T-helper 17 cell (primary cell): Measurements from ENCODE around the gene NFATC1. TPM values are rescaled to one million over a fixed set of nuclear protein-coding genes. Genes with fewer than 3 reads are reported as not detected.

ENCODE experiments used
- ATAC-seq: fragments of 150-1000 bp; cut with Tn5 transposase; 2 replicates; pipeline ENCODE4 v1.10.0; 2021; ENCODE audit warnings: mild to moderate bottlenecking, moderate library complexity
- DNase-seq, 3 donors: peaks; one replicate each; pipeline versions ENCODE4 v3.0.0 to v3.0.0-alpha.2; 2020 to 2021
- H3K9me3 ChIP-seq: one replicate; pipeline ENCODE4 v1.7.0; 2013; ENCODE audit warnings: low read length, mild to moderate bottlenecking; ENCODE audit not compliant: control insufficient read depth, poor library complexity, severe bottlenecking
- H3K27ac Mint-ChIP-seq: one replicate; pipeline ENCODE4 v1.8.0; 2022; ENCODE audit warnings: mild to moderate bottlenecking, moderate library complexity, mixed read lengths
- H3K27me3 Mint-ChIP-seq: one replicate; pipeline ENCODE4 v1.8.0; 2022; ENCODE audit warnings: mixed read lengths
- H3K36me3 Mint-ChIP-seq: one replicate; pipeline ENCODE4 v1.8.0; 2022; ENCODE audit warnings: low read depth, mixed read lengths
- H3K4me1 Mint-ChIP-seq: one replicate; pipeline ENCODE4 v1.8.0; 2022; ENCODE audit warnings: mild to moderate bottlenecking, mixed read lengths
- H3K4me3 Mint-ChIP-seq: one replicate; pipeline ENCODE4 v1.8.0; 2022; ENCODE audit warnings: mild to moderate bottlenecking, moderate library complexity, mixed read lengths
- total RNA-seq, 4 donors: library from RNA in 2 of 4; stranded (reverse) in 2 of 4; gene quantifications; one replicate each; pipeline ENCODE4 v1.2.3 and lab custom pipeline; 2022 to 2026

The NFATC1 gene
- total RNA-seq, 2 donors from 2014 or later, result 73.4 to 77.8 TPM

DNA sequence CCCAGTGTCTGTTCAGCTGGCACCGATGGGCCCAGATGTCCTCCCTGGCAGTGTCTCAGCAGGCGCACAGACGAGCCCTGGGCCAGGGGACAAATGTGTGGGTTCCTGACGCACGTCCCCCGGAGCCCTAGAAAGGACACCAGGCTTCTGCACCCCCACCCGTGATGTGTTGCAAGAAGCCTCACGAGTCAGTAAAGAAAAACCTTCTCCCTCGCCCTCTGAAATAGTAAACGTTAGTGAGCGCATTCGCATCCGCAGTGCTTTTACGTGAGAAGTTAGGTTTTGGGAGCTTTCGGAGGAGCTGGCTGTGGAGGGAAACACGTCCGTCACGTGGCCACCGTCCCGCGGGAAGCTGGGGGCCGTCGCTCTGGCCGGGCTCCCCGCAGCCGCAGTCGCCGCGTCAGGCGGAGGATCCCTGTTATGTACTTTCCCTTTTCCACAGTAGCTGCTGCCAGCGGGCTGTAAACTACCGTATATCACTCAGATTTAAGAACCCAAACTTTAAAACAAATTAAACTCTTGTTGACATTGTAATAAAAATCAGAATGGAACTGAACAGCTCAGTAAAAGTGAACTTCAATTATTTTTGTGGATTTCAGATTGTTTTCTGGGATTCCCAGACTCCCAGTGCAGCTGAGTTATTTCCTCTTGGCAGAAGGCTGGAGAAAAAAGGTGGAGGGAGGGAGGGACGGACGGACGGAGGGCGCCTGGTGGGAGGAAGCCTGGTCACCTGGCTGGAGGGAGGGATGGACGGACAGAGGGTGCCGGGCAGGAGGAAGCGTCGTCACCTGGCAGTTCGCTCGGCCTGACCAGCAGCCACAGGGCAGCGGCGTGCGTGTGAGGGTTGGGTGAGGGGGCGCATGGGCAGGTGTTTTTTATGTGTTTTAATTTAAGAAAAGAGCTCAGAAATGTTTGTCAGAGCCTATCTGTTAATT, 112.1 kb downstream of the NFATC1 start:
- Mint-ChIP-seq H3K4me1 (peaks cover 32% of the 10 kb centered on the region), H3K4me3 (peak overlapping the region; percentile 82), H3K27me3 (no peaks in the 10 kb centered on the region), H3K27ac (peak overlapping the region; percentile 68), H3K36me3 (peaks cover 4% of the 10 kb centered on the region)
- DNase-seq (peak in 2 of 3 donors; percentile 7 to 11), ATAC-seq (peak; percentile 31)
- no peaks in the 10 kb centered on the region for H3K9me3 ChIP-seq

DNA sequence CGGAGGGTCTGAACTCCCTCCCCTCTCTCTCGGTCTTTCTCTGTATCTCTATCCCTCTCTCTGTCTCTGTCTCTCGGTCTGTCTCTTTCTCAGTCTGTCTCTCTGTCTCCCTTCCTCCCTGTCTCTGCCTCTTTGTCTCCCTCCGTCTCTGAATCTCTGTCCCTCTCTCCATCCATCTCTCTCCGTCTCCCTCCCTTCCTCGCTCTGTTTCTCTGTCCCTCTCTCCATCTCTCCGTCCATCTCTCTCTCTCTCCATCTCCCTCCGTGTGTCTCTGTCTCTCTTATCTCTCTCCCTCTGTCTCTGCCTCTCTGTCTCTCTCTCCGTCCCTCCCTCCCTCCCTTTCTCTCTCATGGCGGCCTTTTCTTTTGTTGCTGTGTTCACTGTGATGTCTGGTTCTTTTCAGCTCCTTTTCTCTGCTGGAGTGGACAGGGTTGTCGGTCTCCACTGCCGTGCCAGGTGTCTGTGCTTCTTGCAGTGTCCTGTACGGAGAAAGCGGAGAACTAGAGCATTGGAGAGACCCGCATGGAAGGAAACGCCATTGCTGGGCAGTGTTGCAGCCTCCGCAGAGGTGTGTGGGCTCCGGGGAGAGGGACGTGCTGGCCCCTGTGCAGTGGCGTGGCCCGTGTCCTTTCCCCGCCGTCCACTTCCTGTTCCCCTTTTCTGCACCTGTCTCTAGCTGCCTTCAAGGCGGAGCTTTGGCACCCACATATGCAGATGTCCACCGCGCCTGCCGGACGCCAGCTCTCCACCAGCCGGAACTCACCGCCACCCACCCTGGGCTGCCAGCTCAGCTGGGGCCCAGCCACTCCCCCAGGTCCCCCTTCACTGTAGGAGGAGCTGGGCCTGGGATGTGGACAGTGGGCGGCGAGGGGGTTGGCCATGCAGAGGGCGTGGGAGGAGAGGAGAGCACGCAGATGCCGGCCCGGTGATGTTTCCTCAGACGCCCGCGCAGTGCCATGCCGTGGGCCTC, 113.1 kb downstream of the NFATC1 start:
- Mint-ChIP-seq H3K4me3 (peak overlapping the region; percentile 82), H3K4me1 (peaks cover 25% of the 10 kb centered on the region), H3K27ac (peak overlapping the region; percentile 24), H3K36me3 (peaks cover 4% of the 10 kb centered on the region), H3K27me3 (no peaks in the 10 kb centered on the region)
- DNase-seq (peak in 1 of 3 donors; percentile 7), ATAC-seq (peak; percentile 12)
- H3K9me3 ChIP-seq, result no peaks in the 10 kb centered on the region

DNA sequence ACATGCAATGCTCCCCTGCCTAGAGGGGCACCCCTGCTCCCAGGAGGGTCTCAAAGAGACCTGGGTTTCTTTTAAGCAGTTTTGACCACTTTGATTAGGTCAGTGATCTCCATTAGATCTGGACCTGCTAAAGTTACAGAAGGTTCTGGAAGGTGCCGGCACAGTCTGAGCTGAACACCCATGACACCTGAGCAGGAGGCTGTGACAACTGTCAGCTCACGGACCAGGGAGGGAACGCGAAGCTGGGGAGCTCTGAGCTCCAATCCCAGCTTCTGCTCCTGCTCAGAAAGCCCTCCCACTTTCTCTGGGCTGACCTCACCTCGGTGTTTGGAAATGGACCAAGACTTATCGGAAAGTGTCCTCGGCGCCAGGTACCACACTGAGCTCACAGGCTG, 113.8 kb downstream of the NFATC1 start:
- H3K4me3 Mint-ChIP-seq, result no peak overlapping the region
- H3K27ac Mint-ChIP-seq, result no peak overlapping the region

DNA sequence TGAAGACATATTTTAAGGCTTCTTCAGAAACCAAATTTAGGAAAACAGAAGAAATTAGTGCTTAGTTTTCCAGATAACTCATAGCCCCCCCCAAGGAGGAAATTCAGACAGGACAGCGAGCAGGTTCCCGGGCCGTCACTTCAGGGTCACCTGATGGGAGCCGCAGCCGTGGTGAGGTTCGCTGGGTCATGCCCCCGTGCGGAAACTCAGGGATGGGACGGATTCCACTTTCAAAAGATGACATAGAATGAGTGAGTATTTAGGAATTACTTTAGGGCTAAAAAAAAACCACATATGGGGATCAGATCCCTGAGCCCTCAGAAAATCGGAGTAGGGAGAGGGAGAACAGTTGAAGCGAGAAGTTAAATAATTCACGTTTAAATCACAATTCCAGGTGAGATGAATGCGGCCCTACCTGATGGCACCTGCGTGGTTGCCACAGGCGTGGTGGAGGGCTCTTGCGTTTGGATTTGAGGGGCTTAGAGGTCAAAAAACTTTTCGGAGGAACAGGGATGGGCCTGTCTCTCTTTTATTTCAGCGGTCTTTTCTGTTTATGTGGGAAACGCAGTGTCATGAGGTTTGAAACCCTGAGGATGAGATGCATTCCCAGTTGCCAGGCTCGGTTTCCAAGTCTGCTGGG, 114.4 kb downstream of the NFATC1 start:
- DNase-seq, result no peak

More for the DNA sequence above, 113.8 kb downstream of the NFATC1 start:
- H3K9me3 ChIP-seq, result no peaks in the 10 kb centered on the region
- H3K36me3 Mint-ChIP-seq, result peaks cover 4% of the 10 kb centered on the region
- DNase-seq, result no peak
- no peaks in the 10 kb centered on the region for H3K27me3 Mint-ChIP-seq
- no peak for ATAC-seq
- H3K4me1 Mint-ChIP-seq, result peaks cover 18% of the 10 kb centered on the region

DNA sequence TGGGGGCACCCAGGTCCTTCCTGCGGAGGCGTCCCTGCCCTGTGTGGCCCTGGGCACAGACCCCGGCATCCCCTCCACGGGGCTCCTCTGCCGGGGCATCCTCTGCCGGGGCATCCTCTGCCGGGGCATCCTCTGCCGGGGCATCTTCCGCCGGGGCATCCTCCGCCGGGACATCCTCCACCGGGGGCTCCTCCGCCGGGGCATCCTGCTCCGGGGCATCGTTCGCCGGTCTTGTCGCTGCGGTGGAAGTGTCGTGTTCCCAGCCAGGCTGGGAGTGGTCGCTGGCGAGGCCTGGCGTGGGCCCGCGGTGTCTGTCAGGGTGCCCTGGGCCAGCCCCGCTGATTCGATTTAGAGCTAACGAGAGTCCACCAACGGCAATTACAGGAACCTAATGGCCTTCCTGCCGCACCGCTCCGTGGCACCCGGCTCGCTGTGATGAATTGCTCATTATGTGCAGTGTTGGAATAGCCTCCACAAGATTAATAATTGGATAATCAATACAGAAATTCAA, 115.1 kb downstream of the NFATC1 start:
- ATAC-seq (no peak), DNase-seq (peak in 1 of 3 donors; percentile 6)
- Mint-ChIP-seq H3K27me3 (no peaks in the 10 kb centered on the region), H3K4me3 (no peak overlapping the region), H3K36me3 (peaks cover 4% of the 10 kb centered on the region), H3K27ac (no peak overlapping the region), H3K4me1 (peaks cover 17% of the 10 kb centered on the region)
- no peaks in the 10 kb centered on the region for H3K9me3 ChIP-seq

More for the DNA sequence above, 114.4 kb downstream of the NFATC1 start:
- ATAC-seq, result no peak
- H3K36me3 Mint-ChIP-seq, result peaks cover 4% of the 10 kb centered on the region
- peaks cover 17% of the 10 kb centered on the region for H3K4me1 Mint-ChIP-seq
- no peak overlapping the region for H3K27ac Mint-ChIP-seq
- H3K27me3 Mint-ChIP-seq, result no peaks in the 10 kb centered on the region
- H3K9me3 ChIP-seq, result no peaks in the 10 kb centered on the region
- H3K4me3 Mint-ChIP-seq, result no peak overlapping the region

DNA sequence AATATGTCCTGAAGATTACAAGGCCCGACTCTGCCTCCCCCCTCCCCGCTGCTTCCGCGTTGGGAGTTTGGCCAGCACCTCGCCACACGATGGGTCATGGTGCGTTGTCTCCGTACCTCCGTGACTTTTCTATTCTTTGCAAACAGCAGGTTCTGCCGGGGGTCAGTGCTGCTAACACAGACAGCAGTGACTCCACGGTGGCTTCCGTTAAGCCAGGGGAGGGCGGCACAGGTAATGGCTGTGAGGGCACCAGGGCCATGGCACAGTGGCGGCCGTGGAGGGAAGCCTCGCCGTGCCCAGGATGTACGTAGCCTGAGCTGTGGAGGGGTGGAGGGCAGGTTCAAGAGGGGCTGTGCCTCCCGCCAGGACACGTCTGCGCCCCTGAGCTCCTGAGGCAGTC, 115.5 kb downstream of the NFATC1 start:
- peaks cover 4% of the 10 kb centered on the region for H3K36me3 Mint-ChIP-seq
- no peaks in the 10 kb centered on the region for H3K9me3 ChIP-seq
- ATAC-seq (no peak), DNase-seq (peak in 1 of 3 donors; percentile 2)
- no peak overlapping the region for H3K4me3 Mint-ChIP-seq
- H3K27ac Mint-ChIP-seq, result no peak overlapping the region
- H3K27me3 Mint-ChIP-seq, result no peaks in the 10 kb centered on the region
- peaks cover 14% of the 10 kb centered on the region for H3K4me1 Mint-ChIP-seq

DNA sequence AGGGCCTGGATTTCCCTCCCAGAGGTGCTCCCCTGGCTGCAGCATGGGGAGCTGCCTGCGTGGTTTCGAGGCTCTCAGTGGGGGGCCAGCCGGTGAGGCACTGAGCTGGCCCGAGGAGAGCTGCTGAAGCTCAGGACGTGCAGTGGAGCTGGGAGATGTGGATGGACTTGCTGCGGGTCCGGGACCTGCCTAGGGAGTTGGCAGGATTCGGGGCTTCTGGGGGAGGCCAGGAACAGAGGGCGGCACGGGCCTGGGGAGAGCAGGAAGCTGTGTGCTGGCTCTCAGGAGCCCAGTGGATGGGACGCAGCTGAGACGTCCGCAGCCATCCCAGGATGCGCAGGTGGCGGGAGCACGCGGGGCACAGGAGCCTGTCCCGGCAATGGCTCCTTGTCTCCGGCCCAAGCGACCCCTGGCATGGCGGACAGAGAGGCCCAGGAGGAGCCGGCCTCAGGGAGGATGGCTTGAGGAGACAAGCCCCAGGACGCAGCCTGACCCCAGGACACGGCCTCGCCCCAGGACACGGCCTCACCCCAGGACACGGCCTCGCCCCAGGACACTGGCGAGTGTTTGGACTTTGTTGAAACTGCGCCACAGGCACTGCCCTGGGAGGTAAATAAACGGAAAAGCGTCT, 116.1 kb downstream of the NFATC1 start:
- no peaks in the 10 kb centered on the region for H3K27me3 Mint-ChIP-seq
- ATAC-seq (no peak), DNase-seq (peak in 1 of 3 donors; percentile 5)
- H3K9me3 ChIP-seq, result no peaks in the 10 kb centered on the region
- no peak overlapping the region for H3K4me3 Mint-ChIP-seq
- no peak overlapping the region for H3K27ac Mint-ChIP-seq
- H3K36me3 Mint-ChIP-seq, result peaks cover 4% of the 10 kb centered on the region
- H3K4me1 Mint-ChIP-seq, result peaks cover 12% of the 10 kb centered on the region

DNA sequence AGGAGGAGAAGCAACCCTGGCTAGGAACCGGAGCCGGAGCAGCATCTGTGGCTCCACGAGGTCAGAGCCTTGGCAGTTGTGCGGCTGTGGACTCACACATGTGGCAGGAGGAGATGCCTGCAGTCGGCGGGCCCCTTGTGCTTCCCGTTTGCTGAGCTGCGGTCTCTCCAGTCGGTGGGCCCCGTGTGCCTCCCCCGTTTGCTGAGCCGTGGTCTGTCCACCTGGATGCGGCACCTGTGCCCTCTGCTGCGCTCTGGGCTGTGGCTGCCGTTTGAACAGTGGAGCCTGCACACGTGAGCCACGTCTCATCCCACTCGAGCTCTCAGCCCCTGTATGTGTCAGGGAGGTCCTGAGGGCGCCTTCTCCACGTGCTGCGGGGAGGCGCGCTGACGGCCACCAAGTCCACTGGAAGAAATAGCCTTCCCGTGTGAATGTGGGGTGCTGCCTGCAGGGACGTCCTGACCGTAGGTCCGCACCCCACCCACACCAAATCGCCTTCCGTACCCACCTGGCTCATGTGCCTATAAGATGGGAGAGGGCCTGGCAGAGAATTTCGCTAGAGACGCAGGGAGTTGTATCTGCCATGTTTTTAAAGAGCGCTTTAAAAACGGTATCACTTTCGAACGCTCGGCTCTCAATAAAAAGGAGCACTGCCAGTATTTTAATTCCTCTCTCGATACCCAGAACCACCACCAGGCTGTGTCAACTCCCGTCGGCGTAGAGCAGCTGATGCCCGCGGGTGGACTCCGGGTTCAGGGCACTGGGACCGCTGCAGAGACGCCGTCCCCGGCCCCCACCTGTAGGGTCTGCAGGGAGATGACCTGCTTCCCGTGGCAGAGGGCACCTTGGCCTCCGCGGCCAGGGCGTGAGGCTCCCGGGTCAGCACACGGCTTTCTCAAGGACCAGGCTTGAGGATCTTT, 117.0 kb downstream of the NFATC1 start:
- Mint-ChIP-seq H3K27me3 (no peaks in the 10 kb centered on the region), H3K4me1 (peaks cover 17% of the 10 kb centered on the region), H3K4me3 (no peak overlapping the region), H3K36me3 (peaks cover 4% of the 10 kb centered on the region), H3K27ac (peak overlapping the region; percentile 47)
- H3K9me3 ChIP-seq, result no peaks in the 10 kb centered on the region
- DNase-seq, result peak in 1 of 3 donors; percentile 7
- ATAC-seq, result no peak

DNA sequence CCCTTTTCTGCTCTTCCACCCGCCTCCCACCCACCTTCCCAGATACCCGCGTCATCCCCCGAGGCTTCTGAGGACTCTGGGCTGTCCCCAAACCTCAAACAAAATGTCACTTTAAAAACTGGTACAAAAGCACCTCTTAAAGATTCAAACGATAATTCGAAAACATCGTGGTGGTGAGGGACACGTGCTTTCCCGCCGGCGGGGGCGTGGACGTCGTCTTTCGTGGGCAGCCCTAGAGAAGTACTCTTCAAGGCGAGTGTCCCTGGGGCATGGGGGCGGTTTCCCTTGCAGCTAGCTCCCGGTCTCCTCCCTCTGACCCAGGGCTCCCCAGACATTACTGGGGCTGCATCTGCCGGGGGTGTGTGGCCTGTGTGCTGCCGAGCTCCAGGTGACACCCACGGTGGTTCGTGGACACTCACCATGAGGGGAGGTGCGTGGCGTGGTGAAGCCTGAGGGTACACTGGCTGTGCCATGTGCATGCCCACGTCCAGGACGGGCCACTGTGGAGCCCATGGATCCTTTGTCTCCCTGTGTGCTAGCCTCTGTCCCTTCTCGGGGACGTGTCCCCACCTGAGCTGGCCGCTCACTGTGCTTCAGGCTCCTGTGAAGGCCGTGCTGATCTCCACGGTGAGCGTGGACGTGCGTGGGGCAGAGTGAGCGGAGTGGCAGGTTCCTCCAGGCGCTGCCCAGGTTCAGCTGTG, 117.8 kb downstream of the NFATC1 start:
- H3K27me3 Mint-ChIP-seq, result no peaks in the 10 kb centered on the region
- H3K36me3 Mint-ChIP-seq, result peaks cover 3% of the 10 kb centered on the region
- no peak overlapping the region for H3K27ac Mint-ChIP-seq
- DNase-seq (peak in 1 of 3 donors; percentile 8), ATAC-seq (no peak)
- H3K4me3 Mint-ChIP-seq, result peak overlapping the region; percentile 9
- H3K9me3 ChIP-seq, result no peaks in the 10 kb centered on the region
- peaks cover 21% of the 10 kb centered on the region for H3K4me1 Mint-ChIP-seq

DNA sequence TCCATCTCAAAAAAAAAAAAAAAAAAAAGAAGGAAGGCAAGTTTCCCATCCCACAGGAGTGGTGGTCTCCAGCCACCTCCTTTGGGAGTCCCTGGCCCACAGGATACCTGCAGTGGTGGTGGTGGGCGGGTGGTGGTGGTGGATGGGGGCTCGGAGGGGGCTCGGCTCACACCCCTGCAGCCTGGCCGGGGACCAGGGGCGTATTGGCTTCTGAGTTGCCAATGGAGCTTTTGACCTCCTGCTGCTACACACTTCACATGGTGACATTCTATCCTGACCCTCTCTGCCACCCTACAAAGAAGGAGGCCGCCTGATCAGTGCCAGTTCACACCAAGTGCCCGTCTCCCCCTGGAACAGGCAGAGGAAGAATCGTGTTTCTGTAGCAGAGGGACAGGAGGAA, 119.6 kb downstream of the NFATC1 start:
- ATAC-seq (no peak), DNase-seq (peak in 1 of 3 donors; percentile 6)
- Mint-ChIP-seq H3K27ac (peak overlapping the region; percentile 98), H3K4me3 (peak overlapping the region; percentile 21), H3K27me3 (no peaks in the 10 kb centered on the region), H3K36me3 (no peaks in the 10 kb centered on the region), H3K4me1 (peaks cover 25% of the 10 kb centered on the region)
- H3K9me3 ChIP-seq, result no peaks in the 10 kb centered on the region

DNA sequence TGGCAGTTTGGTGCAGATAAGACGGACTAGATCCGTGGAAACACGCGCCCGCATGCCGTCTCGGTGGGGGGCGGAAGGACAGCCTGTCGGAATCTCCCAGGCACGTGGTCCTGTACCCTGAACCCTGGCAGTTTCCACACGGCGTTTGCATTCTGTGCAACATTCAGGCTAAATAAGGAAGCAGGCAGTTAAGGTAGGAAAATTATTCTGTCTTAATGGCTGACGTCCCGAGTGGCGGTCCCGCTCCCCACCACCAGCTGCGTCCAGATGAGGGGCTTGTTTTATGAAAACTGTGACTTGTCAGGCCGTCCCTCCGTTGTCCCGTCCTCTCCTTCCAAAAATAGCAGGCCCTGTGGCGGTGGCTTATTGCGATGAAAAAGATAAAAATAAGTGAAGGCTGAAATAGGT, 120.2 kb downstream of the NFATC1 start:
- H3K4me1 Mint-ChIP-seq, result peaks cover 29% of the 10 kb centered on the region
- no peak for DNase-seq
- no peaks in the 10 kb centered on the region for H3K9me3 ChIP-seq
- peak overlapping the region; percentile 86 for H3K4me3 Mint-ChIP-seq
- no peaks in the 10 kb centered on the region for H3K36me3 Mint-ChIP-seq
- H3K27me3 Mint-ChIP-seq, result no peaks in the 10 kb centered on the region
- ATAC-seq, result no peak
- peak overlapping the region; percentile 98 for H3K27ac Mint-ChIP-seq
